Common myeloid progenitor, CD34-positive (primary cell): Measurements from ENCODE around the gene PTPRN2.

Experiments used
- CTCF ChIA-PET: fragments of 350-600 bp; sonication (Branson Sonifier 250); formaldehyde crosslinking; loops from one replicate; lab custom pipeline; 2021; ENCODE audit warnings: antibody characterized with exemption; lab: Charles Lee
- POLR2A ChIA-PET: fragments of 350-600 bp; sonication (Branson Sonifier 250); formaldehyde crosslinking; loops from one replicate; lab custom pipeline; 2021; ENCODE audit warnings: antibody characterized with exemption; lab: Charles Lee
- DNase-seq, 3 donors: peaks; one replicate each; pipeline versions ENCODE4 v3.0.0 to v3.0.0-alpha.2; 2013
- H3K27ac ChIP-seq, 2 experiments: 1 replicate in 1 of 2; 2 replicates in 1 of 2; pipeline ENCODE4 v1.7.0; 2013; ENCODE audit warnings: inconsistent platforms in 2 of 2, low read length in 2 of 2, mild to moderate bottlenecking in 2 of 2, low read depth in 1 of 2, moderate library complexity in 1 of 2; ENCODE audit not compliant: severe bottlenecking in 2 of 2, insufficient read depth in 1 of 2, poor library complexity in 1 of 2
- H3K27me3 ChIP-seq, 5 experiments: replicated peaks in 2 of 5; 1 replicate in 3 of 5; 2 replicates in 2 of 5; pipeline versions ENCODE4 v1.6.1 to v1.7.0; 2013; ENCODE audit warnings: low read length in 4 of 5, mild to moderate bottlenecking in 2 of 5, moderate library complexity in 2 of 5, inconsistent platforms in 1 of 5; ENCODE audit not compliant: insufficient read depth in 5 of 5, control insufficient read depth in 4 of 5
- H3K36me3 ChIP-seq, 4 experiments: 1 replicate in 2 of 4; 2 replicates in 2 of 4; pipeline versions ENCODE4 v1.6.1 to v1.7.0; 2013; ENCODE audit warnings: low read length in 3 of 4, control low read depth in 1 of 4, mild to moderate bottlenecking in 1 of 4; ENCODE audit not compliant: control insufficient read depth in 4 of 4, insufficient read depth in 4 of 4
- H3K4me1 ChIP-seq, 4 experiments: 1 replicate in 3 of 4; 2 replicates in 1 of 4; pipeline versions ENCODE4 v1.6.1 to v1.7.1; 2013; ENCODE audit warnings: low read length in 3 of 4, mild to moderate bottlenecking in 3 of 4, control low read depth in 1 of 4, inconsistent platforms in 1 of 4, moderate library complexity in 1 of 4; ENCODE audit not compliant: control insufficient read depth in 4 of 4, insufficient read depth in 4 of 4; ENCODE audit errors: control extremely low read depth in 1 of 4
- H3K4me3 ChIP-seq, 7 experiments: 1 replicate in 4 of 7; 2 replicates in 3 of 7; pipeline versions ENCODE4 v1.5.1 to v1.7.0; 2013; ENCODE audit warnings: mild to moderate bottlenecking in 7 of 7, low read length in 6 of 7, moderate library complexity in 6 of 7, inconsistent platforms in 2 of 7, low read depth in 2 of 7, control low read depth in 1 of 7; ENCODE audit not compliant: insufficient read depth in 4 of 7, control insufficient read depth in 1 of 7; ENCODE audit errors: extremely low read depth in 1 of 7
- H3K9me3 ChIP-seq, 5 experiments: 1 replicate in 4 of 5; 2 replicates in 1 of 5; pipeline versions ENCODE4 v1.6.1 to v1.7.1; 2013; ENCODE audit warnings: low read length in 4 of 5, mild to moderate bottlenecking in 2 of 5, inconsistent platforms in 1 of 5, low read depth in 1 of 5, moderate library complexity in 1 of 5; ENCODE audit not compliant: control insufficient read depth in 4 of 5, insufficient read depth in 2 of 5; ENCODE audit errors: control extremely low read depth in 1 of 5
- WGBS: methylation state at CpG from one replicate; pipeline ENCODE4 v1.1.5; 2013; ENCODE audit not compliant: insufficient coverage; 5-methylcytosine and 5-hydroxymethylcytosine counted together

PTPRN2 gene

DNA sequence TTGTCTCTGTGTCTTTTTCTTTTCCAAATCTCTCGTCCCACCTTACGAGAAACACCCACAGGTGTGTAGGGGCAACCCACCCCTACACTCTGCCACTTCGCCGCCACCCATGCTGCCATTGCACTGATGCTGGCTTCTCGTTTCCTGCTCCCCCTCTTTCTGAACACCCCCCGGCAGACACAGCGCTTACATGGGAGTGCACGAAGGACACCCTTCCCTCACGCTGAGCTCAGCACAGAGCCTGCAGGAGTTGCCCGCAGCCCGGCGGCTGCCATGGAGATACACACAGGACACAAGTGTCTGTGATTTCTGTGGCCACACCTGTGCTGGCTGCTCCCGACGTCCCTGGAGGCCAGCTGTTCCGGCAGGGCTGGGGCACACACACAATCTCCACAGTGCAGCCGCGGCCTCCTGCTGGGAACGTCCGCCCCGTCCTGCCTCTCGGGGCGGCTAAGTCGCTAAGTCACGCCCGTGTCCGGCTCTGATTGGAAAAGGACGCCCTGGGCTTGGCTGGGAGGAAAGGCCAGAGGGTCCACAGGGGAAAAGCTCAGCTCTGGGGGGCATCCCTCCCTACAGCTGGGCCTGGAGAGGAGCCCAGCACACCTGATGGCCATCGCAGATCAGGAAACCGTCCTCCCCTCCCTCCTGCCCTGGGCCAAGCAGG is 349.8 kb downstream of the PTPRN2 start:
- DNase-seq = no peak
- Histone ChIP-seq H3K27ac (no peak overlapping the region), H3K36me3 (no peaks in the 10 kb centered on the region), H3K27me3 (no peaks in the 10 kb centered on the region), H3K9me3 (peaks cover 0 to 14% (median 0%) of the 10 kb centered on the region in 5 experiments), H3K4me1 (no peaks in the 10 kb centered on the region), H3K4me3 (no peak overlapping the region)
- WGBS = 96% methylated on average over 27 of the region's 29 CpGs
- POLR2A ChIA-PET = no interaction called here
- CTCF ChIA-PET = no interaction called here

DNA sequence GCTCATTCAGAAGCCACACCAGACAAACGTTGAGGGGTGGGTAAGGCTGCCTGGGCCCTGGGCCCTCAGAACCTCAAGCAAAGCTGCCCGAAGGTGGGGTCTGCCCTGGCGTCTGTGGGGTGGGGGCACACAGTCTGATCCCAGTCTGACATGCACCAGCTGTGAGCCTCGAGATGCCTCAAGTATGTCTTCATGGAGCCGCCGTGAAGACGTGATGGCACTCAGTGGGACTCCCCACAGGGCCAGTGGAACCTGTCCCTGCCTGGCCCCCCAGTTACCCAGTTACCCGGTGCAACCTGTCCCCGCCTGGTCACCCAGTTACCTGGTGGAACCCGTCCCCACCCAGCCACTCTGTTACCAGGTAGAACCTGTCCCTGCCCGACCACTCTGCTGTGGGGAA is 351.2 kb downstream of the PTPRN2 start:
- H3K4me1 ChIP-seq = no peaks in the 10 kb centered on the region
- peaks cover 0 to 11% (median 0%) of the 10 kb centered on the region in 5 experiments for H3K9me3 ChIP-seq
- no peak overlapping the region for H3K4me3 ChIP-seq
- no peaks in the 10 kb centered on the region for H3K36me3 ChIP-seq
- POLR2A ChIA-PET = no interaction called here
- H3K27ac ChIP-seq = no peak overlapping the region
- 90% methylated on average over 9 of the region's 11 CpGs for WGBS
- no peaks in the 10 kb centered on the region for H3K27me3 ChIP-seq
- CTCF ChIA-PET = no interaction called here
- DNase-seq = no peak

DNA sequence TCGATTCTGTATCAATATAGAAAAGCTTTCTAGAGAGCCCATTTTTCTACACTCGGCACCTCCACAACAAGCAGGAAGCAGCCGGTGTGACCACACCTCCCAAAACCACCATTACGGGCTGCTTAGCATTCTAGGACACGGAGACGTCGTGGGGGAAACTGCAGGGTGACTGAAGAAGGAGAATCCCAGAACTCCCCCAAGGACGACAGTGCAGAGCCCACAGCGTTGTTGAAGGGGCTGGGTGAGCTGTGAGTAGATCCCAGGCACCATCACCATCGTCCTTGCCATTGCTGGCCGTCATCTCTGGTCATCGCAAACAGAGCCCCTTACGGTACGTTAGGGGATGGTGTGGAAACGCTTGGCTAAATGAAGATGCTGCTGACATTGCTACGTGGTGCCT is 351.8 kb downstream of the PTPRN2 start:
- Histone ChIP-seq H3K4me3 (no peak overlapping the region), H3K36me3 (no peaks in the 10 kb centered on the region), H3K9me3 (peaks cover 0 to 11% (median 2%) of the 10 kb centered on the region in 5 experiments), H3K4me1 (no peaks in the 10 kb centered on the region), H3K27ac (no peak overlapping the region), H3K27me3 (no peaks in the 10 kb centered on the region)
- 87% methylated on average over 15 of the region's 16 CpGs for WGBS
- ChIA-PET POLR2A (no interaction called here), CTCF (no interaction called here)
- no peak for DNase-seq

DNA sequence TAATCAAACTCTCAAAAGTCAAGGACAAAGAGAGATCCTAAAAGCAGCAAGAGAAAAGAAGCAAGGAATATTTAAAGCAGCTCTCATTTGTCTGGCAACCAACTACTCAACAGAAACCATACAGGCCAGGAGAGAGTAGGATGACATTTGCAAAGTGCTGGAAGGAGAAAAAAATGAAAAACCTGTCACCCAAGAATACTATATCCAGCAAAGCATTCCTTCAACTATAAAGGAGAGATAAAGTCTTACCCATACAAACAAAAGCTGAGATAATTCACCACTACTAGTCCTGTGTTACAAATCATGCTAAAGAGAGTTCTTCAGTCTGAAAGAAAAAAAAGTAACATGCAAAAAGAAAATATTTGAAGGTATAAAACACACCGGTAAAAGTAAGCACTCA is 357.7 kb downstream of the PTPRN2 start:
- Histone ChIP-seq H3K27ac (no peak overlapping the region), H3K27me3 (peaks cover 0 to 2% (median 0%) of the 10 kb centered on the region in 5 experiments), H3K4me3 (no peak overlapping the region), H3K4me1 (no peaks in the 10 kb centered on the region), H3K9me3 (peaks cover 0 to 13% (median 6%) of the 10 kb centered on the region in 5 experiments), H3K36me3 (no peaks in the 10 kb centered on the region)
- DNase-seq = no peak
- no CpG with 5 or more reads among the region's 1 CpG for WGBS
- POLR2A ChIA-PET = no interaction called here
- CTCF ChIA-PET = no interaction called here

DNA sequence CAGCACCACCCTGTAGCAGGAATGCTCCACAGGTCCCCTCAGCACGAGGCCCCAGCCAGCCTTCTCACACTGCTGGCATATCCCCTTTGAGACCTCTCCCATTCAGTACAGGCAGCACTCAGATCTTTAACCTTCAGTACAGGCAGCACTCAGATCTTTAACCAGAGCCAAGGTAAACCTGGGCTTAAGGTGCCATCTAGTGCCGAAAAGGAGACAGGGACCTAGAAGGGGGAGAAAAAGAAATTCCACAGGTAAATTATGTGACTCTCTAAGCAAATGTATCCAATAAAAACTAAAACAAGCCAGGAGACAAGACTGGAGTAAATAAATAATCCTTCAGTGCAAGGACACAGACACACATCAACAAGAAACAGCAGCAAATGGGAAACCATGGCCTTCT is 358.6 kb downstream of the PTPRN2 start:
- peaks cover 0 to 13% (median 6%) of the 10 kb centered on the region in 5 experiments for H3K9me3 ChIP-seq
- H3K27me3 ChIP-seq = peaks cover 0 to 2% (median 0%) of the 10 kb centered on the region in 5 experiments
- ChIA-PET POLR2A (no interaction called here), CTCF (no interaction called here)
- no peak for DNase-seq
- H3K4me3 ChIP-seq = no peak overlapping the region
- H3K27ac ChIP-seq = no peak overlapping the region
- H3K36me3 ChIP-seq = no peaks in the 10 kb centered on the region
- no peaks in the 10 kb centered on the region for H3K4me1 ChIP-seq
- WGBS = 17% methylated on average over 1 of the region's 2 CpGs

DNA sequence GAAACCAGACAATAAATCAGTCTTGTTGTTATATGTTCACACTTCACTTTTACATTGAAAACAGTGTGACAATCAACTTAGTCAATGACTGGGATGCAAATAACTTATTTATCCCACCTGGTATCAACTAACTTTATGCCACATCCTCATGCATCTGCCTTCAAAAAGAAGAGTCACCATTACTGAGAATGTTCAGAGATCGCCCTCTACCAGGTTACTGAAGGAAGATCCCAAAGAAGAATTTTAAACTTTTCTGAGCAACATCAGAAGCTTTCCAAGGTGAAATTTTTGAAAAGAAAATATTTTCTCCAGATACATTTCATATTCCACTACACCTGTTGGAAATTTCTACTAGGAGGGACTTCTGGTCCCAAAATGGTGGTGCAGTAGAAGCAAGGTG is 359.5 kb downstream of the PTPRN2 start:
- peaks cover 0 to 2% (median 0%) of the 10 kb centered on the region in 5 experiments for H3K27me3 ChIP-seq
- no peak overlapping the region for H3K4me3 ChIP-seq
- ChIA-PET CTCF (no interaction called here), POLR2A (no interaction called here)
- peaks cover 0 to 13% (median 5%) of the 10 kb centered on the region in 5 experiments for H3K9me3 ChIP-seq
- DNase-seq = no peak
- no peak overlapping the region for H3K27ac ChIP-seq
- H3K4me1 ChIP-seq = no peaks in the 10 kb centered on the region
- H3K36me3 ChIP-seq = no peaks in the 10 kb centered on the region
- WGBS = no CpG with 5 or more reads among the region's 1 CpG

DNA sequence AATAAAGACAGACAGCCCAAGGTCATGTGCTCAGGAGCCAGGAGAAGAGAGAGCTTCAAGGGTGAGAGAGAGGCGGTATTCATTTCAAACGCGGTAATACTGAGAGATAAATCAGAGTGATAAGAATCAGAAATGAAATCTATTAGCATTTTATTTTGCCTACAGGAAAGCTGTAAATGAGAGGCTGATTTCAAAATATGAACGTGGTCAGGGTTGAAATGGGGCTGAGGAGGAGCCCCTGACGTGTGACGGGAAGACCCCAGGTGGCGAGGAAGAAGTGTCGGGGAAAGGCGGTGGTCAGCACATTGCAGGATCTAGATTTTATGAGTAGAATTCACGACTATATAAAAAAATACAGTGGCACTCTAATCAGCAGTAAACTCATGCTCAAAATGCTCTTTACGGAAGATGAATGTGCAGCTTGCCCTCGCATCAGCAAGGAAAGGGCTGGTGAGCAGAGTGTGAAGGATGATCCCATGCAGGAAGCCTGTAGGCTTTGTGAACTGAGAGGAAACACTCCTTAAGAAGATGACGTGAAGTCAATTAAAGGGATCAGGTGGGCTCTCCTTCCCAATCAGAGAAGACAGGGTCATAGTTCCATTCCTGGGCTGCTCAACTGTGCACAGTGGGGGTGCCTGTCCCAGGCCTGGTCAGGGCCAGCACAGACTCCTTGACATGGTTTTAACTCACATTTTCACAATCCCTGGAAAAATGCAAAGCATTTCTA is 360.2 kb downstream of the PTPRN2 start:
- ChIA-PET POLR2A (no interaction called here), CTCF (no interaction called here)
- Histone ChIP-seq H3K27me3 (peaks cover 0 to 2% (median 0%) of the 10 kb centered on the region in 5 experiments), H3K36me3 (no peaks in the 10 kb centered on the region), H3K4me3 (no peak overlapping the region), H3K27ac (no peak overlapping the region), H3K4me1 (no peaks in the 10 kb centered on the region), H3K9me3 (peaks cover 0 to 15% (median 5%) of the 10 kb centered on the region in 5 experiments)
- WGBS = 79% methylated on average over 12 of the region's 13 CpGs
- no peak for DNase-seq
